GM12878 (cell line): Measurements from ENCODE around the gene CLECL1. TPM values are rescaled to one million over a fixed set of nuclear protein-coding genes. Genes with fewer than 3 reads are reported as not detected.
A peak's percentile ranks its signal among the peaks of the same experiment; 100 is the strongest.

Source experiments
- ATAC-seq: fragments of 200-7000 bp; cut with Tn5 transposase; 3 replicates; pipeline ENCODE4 v1.9.1; 2020; ENCODE audit warnings: mild to moderate bottlenecking, moderate library complexity
- BruUV-seq: library from RNA; stranded (reverse); fragments of 400-500 nt; replicated peaks from 2 replicates; lab custom pipeline; 2021; lab: Mats Ljungman, UMichigan
- CTCF ChIA-PET: fragments of 300-600 bp; sonication (Branson Sonifier 250); formaldehyde crosslinking; extraction: SDS; loops from one replicate; lab custom pipeline; 2021; ENCODE audit warnings: inconsistent platforms; lab: Yijun Ruan, JAX
- POLR2A ChIA-PET: fragments of 350-600 bp; formaldehyde crosslinking; extraction: SDS; loops from one replicate; lab custom pipeline; 2021; ENCODE audit warnings: inconsistent platforms; lab: Charles Lee
- RAD21 ChIA-PET: fragments of 300-600 bp; sonication (Branson Sonifier 250); formaldehyde crosslinking; loops from one replicate; lab custom pipeline; 2023; ENCODE audit warnings: antibody characterized with exemption; ENCODE audit not compliant: unreplicated experiment; lab: Charles Lee
- SMC1A ChIA-PET: fragments of 300-600 bp; sonication (Branson Sonifier 250); formaldehyde crosslinking; loops from one replicate; lab custom pipeline; 2023; ENCODE audit not compliant: unreplicated experiment, uncharacterized antibody; lab: Charles Lee
- DNase-seq: peaks from one replicate; pipeline ENCODE4 v3.0.0-alpha.2; 2011; ENCODE audit warnings: low read depth, low spot score
- FAIRE-seq: peaks from 3 replicates; lab custom pipeline; 2011; peaks lifted over from hg19 to GRCh38; lab: Jason Lieb, UNC
- H2AFZ ChIP-seq: 2 replicates; pipeline ENCODE4 v1.6.0; 2011; ENCODE audit warnings: low read depth, low read length, control low read depth; ENCODE audit not compliant: control insufficient read depth
- H3K27ac ChIP-seq: 2 replicates; pipeline ENCODE4 v1.5.1; 2011; ENCODE audit warnings: control low read depth; ENCODE audit not compliant: control insufficient read depth, insufficient read depth
- H3K27me3 ChIP-seq, 2 experiments: replicated peaks in 1 of 2; 2 replicates each; pipeline versions ENCODE4 v1.6.0 to v1.6.1; 2011; ENCODE audit warnings: low read length in 1 of 2; ENCODE audit not compliant: control insufficient read depth in 2 of 2, insufficient read depth in 2 of 2
- H3K36me3 ChIP-seq, 2 experiments: 2 replicates each; pipeline ENCODE4 v1.5.1; 2011; ENCODE audit warnings: low read length in 1 of 2; ENCODE audit not compliant: control insufficient read depth in 2 of 2, insufficient read depth in 2 of 2
- H3K4me1 ChIP-seq: 2 replicates; pipeline ENCODE4 v1.6.1; 2011; ENCODE audit warnings: mild to moderate bottlenecking, low read length, moderate library complexity, mixed read lengths; ENCODE audit not compliant: control insufficient read depth, insufficient read depth
- H3K4me2 ChIP-seq: 2 replicates; pipeline ENCODE4 v1.6.0; 2011; ENCODE audit warnings: control low read depth; ENCODE audit not compliant: control insufficient read depth, insufficient read depth
- H3K4me3 ChIP-seq: fragments of 200-600 bp; sonication (generic); 2 replicates; pipeline ENCODE4 v1.5.1; 2016
- H3K79me2 ChIP-seq: 2 replicates; pipeline ENCODE4 v1.6.0; 2011; ENCODE audit warnings: low read length; ENCODE audit not compliant: control insufficient read depth, insufficient read depth
- H3K9ac ChIP-seq: 2 replicates; pipeline ENCODE4 v1.8.0; 2011; ENCODE audit warnings: low read length, control low read depth, mixed read lengths; ENCODE audit not compliant: control insufficient read depth, insufficient read depth
- H3K9me3 ChIP-seq: replicated peaks from 3 replicates; pipeline ENCODE4 v1.5.1; 2011; ENCODE audit warnings: mild to moderate bottlenecking, low read length; ENCODE audit not compliant: control insufficient read depth, insufficient read depth
- H4K20me1 ChIP-seq: 2 replicates; pipeline ENCODE4 v1.6.0; 2011; ENCODE audit not compliant: control insufficient read depth, insufficient read depth
- CEBPB ChIP-seq, 2 experiments: fragments of 150-350 bp in 1 of 2; IDR thresholded peaks; 2 replicates each; pipeline ENCODE4 v1.6.1; 2012 to 2014; ENCODE audit warnings: low read depth in 2 of 2, low read length in 2 of 2, borderline replicate concordance in 1 of 2, inconsistent platforms in 1 of 2
- FOS ChIP-seq: IDR thresholded peaks from 3 replicates; pipeline ENCODE4 v1.6.1; 2011; ENCODE audit warnings: borderline replicate concordance; ENCODE audit not compliant: insufficient read length; ENCODE audit errors: extremely low read depth
- NFYA ChIP-seq: IDR thresholded peaks from 2 replicates; pipeline ENCODE4 v1.6.1; 2011; ENCODE audit warnings: low read depth, mild to moderate bottlenecking, low read length, improper control_type of control experiment, borderline replicate concordance
- PAX5 ChIP-seq: IDR thresholded peaks from 2 replicates; pipeline ENCODE4 v1.6.1; 2011; ENCODE audit warnings: low read depth, low read length, borderline replicate concordance
- RUNX3 ChIP-seq: IDR thresholded peaks from 2 replicates; pipeline ENCODE4 v1.6.1; 2012; ENCODE audit warnings: low read length, inconsistent platforms
- SMAD5 ChIP-seq: IDR thresholded peaks from 2 replicates; pipeline ENCODE4 v1.6.1; 2016; ENCODE audit warnings: antibody characterized with exemption, low read depth
- SMARCA5 ChIP-seq: fragments of 450-650 bp; IDR thresholded peaks from 2 replicates; pipeline ENCODE4 v1.6.1; 2017; ENCODE audit warnings: mild to moderate bottlenecking
- TCF7 ChIP-seq: IDR thresholded peaks from 2 replicates; pipeline ENCODE4 v1.6.1; 2014; ENCODE audit warnings: antibody characterized with exemption, borderline replicate concordance
- WGBS: methylation state at CpG from one replicate; pipeline ENCODE4 v1.1.6; 2016; ENCODE audit warnings: low lambda C conversion rate; ENCODE audit not compliant: insufficient replicate concordance, insufficient coverage; ENCODE audit errors: missing lambda C conversion rate; 5-methylcytosine and 5-hydroxymethylcytosine counted together
- in situ Hi-C: fragments of 300-500 bp; cut with MboI; formaldehyde crosslinking; loops from 9 replicates; pipeline ENCODE4 v1.14.3; 2018; ENCODE audit warnings: mixed read lengths
- intact Hi-C: fragments of 100-400 bp; cut with micrococcal nuclease; formaldehyde crosslinking; loops from one replicate; pipeline ENCODE4 v1.14.2; 2022; ENCODE audit not compliant: unreplicated experiment
- polyA plus RNA-seq, 11 experiments: library from polyadenylated mRNA; depleted of rRNA in 4 of 11; unstranded in 6 of 11; stranded (reverse) in 5 of 11; fragments of >200 nt; fragmentation: Nextera tagmentation in 4 of 11; fragmentation: Illumina TruSeq in 1 of 11; extraction: Ambion mirVana in 4 of 11; extraction: Trizol in 1 of 11; gene quantifications; 1 replicate in 1 of 11; 2 replicates in 10 of 11; pipeline versions ENCODE4 v1.2.1 to v1.2.3, GENCODE V29; 2011 to 2016; ENCODE audit warnings: inconsistent platforms in 2 of 11, missing spikeins in 2 of 11, low read depth in 1 of 11
- total RNA-seq, 4 experiments: library from RNA; depleted of rRNA in 3 of 4; stranded (reverse); fragments of >200 nt in 3 of 4; fragmentation: Illumina TruSeq in 1 of 4; extraction: Trizol in 1 of 4; gene quantifications; 2 replicates each; pipeline versions ENCODE4 v1.2.1 to v1.2.3, GENCODE V29; 2013 to 2021
- TF ChIP-seq, protein P1 (sequence below): IDR thresholded peaks from 2 replicates; pipeline ENCODE4 v1.6.1; 2012; ENCODE audit warnings: low read depth, low read length, improper control_type of control experiment
- TF ChIP-seq, protein P2 (sequence below): fragments of 150-350 bp; IDR thresholded peaks from 2 replicates; pipeline ENCODE4 v1.6.1; 2016; ENCODE audit warnings: low read depth, low read length
- TF ChIP-seq, protein P3 (sequence below): fragments of 450-650 bp; IDR thresholded peaks from 2 replicates; pipeline ENCODE4 v1.6.1; 2016; ENCODE audit warnings: mild to moderate bottlenecking, moderate library complexity, borderline replicate concordance
- TF ChIP-seq, protein P4 (sequence below): IDR thresholded peaks from 2 replicates; pipeline ENCODE4 v1.6.1; 2011; ENCODE audit warnings: low read depth, low read length, improper control_type of control experiment, borderline replicate concordance

CLECL1 gene
- total and polyA plus RNA-seq, 10 of the 15 experiments (the other 5 are each of a cell fraction or from before 2014, with no cell fraction given), result 4.6 to 56.5 (median 46.4) TPM

DNA sequence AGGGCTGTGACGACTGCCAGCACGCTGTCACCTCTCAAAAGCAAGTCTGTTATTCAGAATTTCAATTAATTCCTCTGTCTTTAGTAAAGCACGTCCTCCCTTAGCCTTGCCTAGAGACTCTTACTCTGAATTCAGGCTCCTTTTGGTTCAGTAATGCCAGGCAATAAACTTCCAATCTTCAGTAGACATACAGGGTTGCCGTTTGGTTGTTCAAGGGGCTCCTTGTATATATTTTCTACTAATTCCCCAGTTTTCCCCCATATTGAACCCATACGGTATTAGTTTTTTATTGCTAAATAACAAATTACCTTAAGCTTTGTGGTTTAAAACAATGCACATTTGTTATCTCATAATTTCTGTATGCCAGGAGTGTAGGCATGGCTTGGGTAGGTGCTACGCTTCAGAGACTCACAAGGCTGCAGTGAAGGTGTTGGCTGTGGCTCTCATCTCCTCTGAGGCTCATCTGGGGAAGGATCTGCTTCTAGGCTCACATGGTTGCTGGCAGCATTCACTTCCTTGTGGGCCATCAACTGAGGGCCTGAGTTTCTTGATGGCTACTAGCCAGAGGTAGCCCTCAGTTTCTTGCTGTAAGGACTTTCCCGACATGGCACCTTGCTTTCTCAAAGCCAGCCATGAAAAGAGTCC, 7.3 kb upstream of the CLECL1 start:
- Histone ChIP-seq H3K4me3 (0 out of 2 replicates have a peak overlapping the region, but pooled peaks have one; percentile 0), H3K36me3 (no peaks in the 10 kb centered on the region), H3K79me2 (peaks cover 2% of the 10 kb centered on the region), H2AFZ (no peak overlapping the region), H3K4me1 (peaks cover 32% of the 10 kb centered on the region), H3K9ac (peak overlapping the region; percentile 18; the same call in 1 of the 2 replicates), H3K4me2 (no peak overlapping the region; the same call in 1 of the 2 replicates), H3K27ac (peak overlapping the region; percentile 14; the same call in 1 of the 2 replicates), H3K27me3 (no peaks in the 10 kb centered on the region), H3K9me3 (no peaks in the 10 kb centered on the region), H4K20me1 (no peaks in the 10 kb centered on the region)
- in situ Hi-C loops, result no loop called here
- ChIA-PET POLR2A (no interaction called here), CTCF (interaction anchor here (0.6 to 6.1 kb wide), 3 partner anchors 13 to 58 kb away, joined by 3 to 67 read pairs (median 3); no protein-coding TSS in a partner anchor), SMC1A (interaction anchor here (1.0 to 22.8 kb wide), 4 partner anchors 10 to 58 kb away, joined by 3 to 814 read pairs (median 6); no protein-coding TSS in a partner anchor), RAD21 (no interaction called here)
- intact Hi-C loops, result loop anchor here (10.0 kb wide), 1 partner anchor 275 kb away; the partner anchor contains the start of gene CLEC12B
- 94% methylated on average over 7 of the region's 7 CpGs for WGBS
- no peak for FAIRE-seq
- no peak for DNase-seq
- TSS peak; percentile 83 for BruUV-seq
- ATAC-seq, result peak; percentile 72
- TF ChIP-seq NFYA (no peak), FOS (no peak), PAX5 (peak; percentile 44; the same call in 1 of the 2 replicates), SMAD5 (no peak), CEBPB (IDR thresholded peaks at IDR 0.05; ENCODE audit: borderline replicate concordance in 1 of 2, low read depth in 2 of 2, low read length in 2 of 2) (no peak), TCF7 (no peak), SMARCA5 (no peak), RUNX3 (peak; percentile 38; the same call in 1 of the 2 replicates)
- TF ChIP-seq, protein P1, sequence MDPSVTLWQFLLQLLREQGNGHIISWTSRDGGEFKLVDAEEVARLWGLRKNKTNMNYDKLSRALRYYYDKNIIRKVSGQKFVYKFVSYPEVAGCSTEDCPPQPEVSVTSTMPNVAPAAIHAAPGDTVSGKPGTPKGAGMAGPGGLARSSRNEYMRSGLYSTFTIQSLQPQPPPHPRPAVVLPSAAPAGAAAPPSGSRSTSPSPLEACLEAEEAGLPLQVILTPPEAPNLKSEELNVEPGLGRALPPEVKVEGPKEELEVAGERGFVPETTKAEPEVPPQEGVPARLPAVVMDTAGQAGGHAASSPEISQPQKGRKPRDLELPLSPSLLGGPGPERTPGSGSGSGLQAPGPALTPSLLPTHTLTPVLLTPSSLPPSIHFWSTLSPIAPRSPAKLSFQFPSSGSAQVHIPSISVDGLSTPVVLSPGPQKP, result no peak
- TF ChIP-seq, protein P2, sequence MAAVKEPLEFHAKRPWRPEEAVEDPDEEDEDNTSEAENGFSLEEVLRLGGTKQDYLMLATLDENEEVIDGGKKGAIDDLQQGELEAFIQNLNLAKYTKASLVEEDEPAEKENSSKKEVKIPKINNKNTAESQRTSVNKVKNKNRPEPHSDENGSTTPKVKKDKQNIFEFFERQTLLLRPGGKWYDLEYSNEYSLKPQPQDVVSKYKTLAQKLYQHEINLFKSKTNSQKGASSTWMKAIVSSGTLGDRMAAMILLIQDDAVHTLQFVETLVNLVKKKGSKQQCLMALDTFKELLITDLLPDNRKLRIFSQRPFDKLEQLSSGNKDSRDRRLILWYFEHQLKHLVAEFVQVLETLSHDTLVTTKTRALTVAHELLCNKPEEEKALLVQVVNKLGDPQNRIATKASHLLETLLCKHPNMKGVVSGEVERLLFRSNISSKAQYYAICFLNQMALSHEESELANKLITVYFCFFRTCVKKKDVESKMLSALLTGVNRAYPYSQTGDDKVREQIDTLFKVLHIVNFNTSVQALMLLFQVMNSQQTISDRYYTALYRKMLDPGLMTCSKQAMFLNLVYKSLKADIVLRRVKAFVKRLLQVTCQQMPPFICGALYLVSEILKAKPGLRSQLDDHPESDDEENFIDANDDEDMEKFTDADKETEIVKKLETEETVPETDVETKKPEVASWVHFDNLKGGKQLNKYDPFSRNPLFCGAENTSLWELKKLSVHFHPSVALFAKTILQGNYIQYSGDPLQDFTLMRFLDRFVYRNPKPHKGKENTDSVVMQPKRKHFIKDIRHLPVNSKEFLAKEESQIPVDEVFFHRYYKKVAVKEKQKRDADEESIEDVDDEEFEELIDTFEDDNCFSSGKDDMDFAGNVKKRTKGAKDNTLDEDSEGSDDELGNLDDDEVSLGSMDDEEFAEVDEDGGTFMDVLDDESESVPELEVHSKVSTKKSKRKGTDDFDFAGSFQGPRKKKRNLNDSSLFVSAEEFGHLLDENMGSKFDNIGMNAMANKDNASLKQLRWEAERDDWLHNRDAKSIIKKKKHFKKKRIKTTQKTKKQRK, result no peak
- TF ChIP-seq, protein P3, sequence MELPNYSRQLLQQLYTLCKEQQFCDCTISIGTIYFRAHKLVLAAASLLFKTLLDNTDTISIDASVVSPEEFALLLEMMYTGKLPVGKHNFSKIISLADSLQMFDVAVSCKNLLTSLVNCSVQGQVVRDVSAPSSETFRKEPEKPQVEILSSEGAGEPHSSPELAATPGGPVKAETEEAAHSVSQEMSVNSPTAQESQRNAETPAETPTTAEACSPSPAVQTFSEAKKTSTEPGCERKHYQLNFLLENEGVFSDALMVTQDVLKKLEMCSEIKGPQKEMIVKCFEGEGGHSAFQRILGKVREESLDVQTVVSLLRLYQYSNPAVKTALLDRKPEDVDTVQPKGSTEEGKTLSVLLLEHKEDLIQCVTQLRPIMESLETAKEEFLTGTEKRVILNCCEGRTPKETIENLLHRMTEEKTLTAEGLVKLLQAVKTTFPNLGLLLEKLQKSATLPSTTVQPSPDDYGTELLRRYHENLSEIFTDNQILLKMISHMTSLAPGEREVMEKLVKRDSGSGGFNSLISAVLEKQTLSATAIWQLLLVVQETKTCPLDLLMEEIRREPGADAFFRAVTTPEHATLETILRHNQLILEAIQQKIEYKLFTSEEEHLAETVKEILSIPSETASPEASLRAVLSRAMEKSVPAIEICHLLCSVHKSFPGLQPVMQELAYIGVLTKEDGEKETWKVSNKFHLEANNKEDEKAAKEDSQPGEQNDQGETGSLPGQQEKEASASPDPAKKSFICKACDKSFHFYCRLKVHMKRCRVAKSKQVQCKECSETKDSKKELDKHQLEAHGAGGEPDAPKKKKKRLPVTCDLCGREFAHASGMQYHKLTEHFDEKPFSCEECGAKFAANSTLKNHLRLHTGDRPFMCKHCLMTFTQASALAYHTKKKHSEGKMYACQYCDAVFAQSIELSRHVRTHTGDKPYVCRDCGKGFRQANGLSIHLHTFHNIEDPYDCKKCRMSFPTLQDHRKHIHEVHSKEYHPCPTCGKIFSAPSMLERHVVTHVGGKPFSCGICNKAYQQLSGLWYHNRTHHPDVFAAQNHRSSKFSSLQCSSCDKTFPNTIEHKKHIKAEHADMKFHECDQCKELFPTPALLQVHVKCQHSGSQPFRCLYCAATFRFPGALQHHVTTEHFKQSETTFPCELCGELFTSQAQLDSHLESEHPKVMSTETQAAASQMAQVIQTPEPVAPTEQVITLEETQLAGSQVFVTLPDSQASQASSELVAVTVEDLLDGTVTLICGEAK, result no peak
- TF ChIP-seq, protein P4, sequence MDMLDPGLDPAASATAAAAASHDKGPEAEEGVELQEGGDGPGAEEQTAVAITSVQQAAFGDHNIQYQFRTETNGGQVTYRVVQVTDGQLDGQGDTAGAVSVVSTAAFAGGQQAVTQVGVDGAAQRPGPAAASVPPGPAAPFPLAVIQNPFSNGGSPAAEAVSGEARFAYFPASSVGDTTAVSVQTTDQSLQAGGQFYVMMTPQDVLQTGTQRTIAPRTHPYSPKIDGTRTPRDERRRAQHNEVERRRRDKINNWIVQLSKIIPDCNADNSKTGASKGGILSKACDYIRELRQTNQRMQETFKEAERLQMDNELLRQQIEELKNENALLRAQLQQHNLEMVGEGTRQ, result no peak
